Measurements from ENCODE around the gene C20orf173.

- TF ChIP-seq CTCF (conservative IDR thresholded peaks at IDR 0.05) (no peak), EZH2 (IDR thresholded peaks at IDR 0.05; ENCODE audit: low read depth) (no peak)
These were observed 39.7 kb downstream of the C20orf173 start for GRCh38 chr20:35489717-35490116.
